SU-DHL-6 (cell line): Measurements from ENCODE around the gene ROGDI.

Source experiments
- EZH2phosphoT487 ChIP-seq: fragments of 200-600 bp; sonication (generic), shearing (Covaris generic); conservative IDR thresholded peaks from 2 replicates; pipeline ENCODE4 v1.6.1; 2018; ENCODE audit warnings: mild to moderate bottlenecking, antibody characterized with exemption, low read length, moderate library complexity, mixed read lengths
- TF ChIP-seq, protein P1 (sequence below): fragments of 200-600 bp; sonication (generic); IDR thresholded peaks from one replicate; pipeline ENCODE4 v1.5.1; 2017; ENCODE audit warnings: antibody characterized with exemption, mild to moderate bottlenecking, low read length, moderate library complexity; ENCODE audit not compliant: insufficient read depth, poor library complexity, severe bottlenecking

GRCh38 chr16:4783951-4784336 is 18.5 kb downstream of the ROGDI start:
- TF ChIP-seq, protein P1, sequence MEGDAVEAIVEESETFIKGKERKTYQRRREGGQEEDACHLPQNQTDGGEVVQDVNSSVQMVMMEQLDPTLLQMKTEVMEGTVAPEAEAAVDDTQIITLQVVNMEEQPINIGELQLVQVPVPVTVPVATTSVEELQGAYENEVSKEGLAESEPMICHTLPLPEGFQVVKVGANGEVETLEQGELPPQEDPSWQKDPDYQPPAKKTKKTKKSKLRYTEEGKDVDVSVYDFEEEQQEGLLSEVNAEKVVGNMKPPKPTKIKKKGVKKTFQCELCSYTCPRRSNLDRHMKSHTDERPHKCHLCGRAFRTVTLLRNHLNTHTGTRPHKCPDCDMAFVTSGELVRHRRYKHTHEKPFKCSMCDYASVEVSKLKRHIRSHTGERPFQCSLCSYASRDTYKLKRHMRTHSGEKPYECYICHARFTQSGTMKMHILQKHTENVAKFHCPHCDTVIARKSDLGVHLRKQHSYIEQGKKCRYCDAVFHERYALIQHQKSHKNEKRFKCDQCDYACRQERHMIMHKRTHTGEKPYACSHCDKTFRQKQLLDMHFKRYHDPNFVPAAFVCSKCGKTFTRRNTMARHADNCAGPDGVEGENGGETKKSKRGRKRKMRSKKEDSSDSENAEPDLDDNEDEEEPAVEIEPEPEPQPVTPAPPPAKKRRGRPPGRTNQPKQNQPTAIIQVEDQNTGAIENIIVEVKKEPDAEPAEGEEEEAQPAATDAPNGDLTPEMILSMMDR, result no peak
- no peak for TF ChIP-seq EZH2phosphoT487
